AG09319 (cell line): Measurements from ENCODE around the gene DNAJC15.
"Not testable (repeated sequence)": the region's sequence is repeated elsewhere in the genome, so short reads cannot be mapped to it uniquely, and the experiment has no call there.

Experiments used
- DNase-seq: peaks from one replicate; pipeline ENCODE4 v3.0.0-alpha.2; 2010; ENCODE audit warnings: low read depth; ENCODE audit errors: extremely low read depth
- CTCF ChIP-seq: IDR thresholded peaks from 2 replicates; pipeline ENCODE4 v1.5.1; 2011; ENCODE audit warnings: low read depth, mild to moderate bottlenecking, inconsistent platforms, low read length, moderate library complexity

Gene DNAJC15

GRCh38 chr13:42985312-42986175 is 37.8 kb upstream of the DNAJC15 start:
- no peak for DNase-seq
- no peak for TF ChIP-seq CTCF

GRCh38 chr13:42986176-42986574 is 37.2 kb upstream of the DNAJC15 start:
- DNase-seq = no peak
- TF ChIP-seq CTCF = no peak

- DNase-seq = no peak
These were observed 32.8 kb upstream of the DNAJC15 start for GRCh38 chr13:42990291-42991232.

GRCh38 chr13:42991233-42991897 is 32.0 kb upstream of the DNAJC15 start:
- DNase-seq = not testable (repeated sequence)

More at GRCh38 chr13:42990291-42991232, 32.8 kb upstream of the DNAJC15 start:
- no peak for TF ChIP-seq CTCF

- TF ChIP-seq CTCF = no peak
- no peak for DNase-seq
These were observed 31.3 kb upstream of the DNAJC15 start, which contains the start of gene EPSTI1 for GRCh38 chr13:42991898-42992763. EPSTI1 (minus strand) TSS chr13:42992241; CDS start chr13:42992165, 76 bp downstream.

GRCh38 chr13:42992764-42993122 is 30.6 kb upstream of the DNAJC15 start:
- no peak for DNase-seq
- TF ChIP-seq CTCF = no peak

- DNase-seq = no peak
- TF ChIP-seq CTCF = no peak
These were observed 28.5 kb upstream of the DNAJC15 start for GRCh38 chr13:42994878-42995277.
